Measurements from ENCODE around the gene LRRC61.

GRCh38 chr7:150334108-150334507 is 11.0 kb downstream of the LRRC61 start:
- TF ChIP-seq CTCF (tag by site-specific recombination; IDR thresholded peaks at IDR 0.05) (no peak), ZNF274 (IDR thresholded peaks at IDR 0.05; ENCODE audit: low read length) (no peak), ZNF274 (tag by site-specific recombination; IDR thresholded peaks at IDR 0.05; ENCODE audit: borderline replicate concordance) (no peak), ZNF214 (tag by site-specific recombination; IDR thresholded peaks at IDR 0.05; ENCODE audit: borderline replicate concordance) (no peak), ZNF10 (tag by site-specific recombination; IDR thresholded peaks at IDR 0.05) (no peak), INSM2 (tag by site-specific recombination; IDR thresholded peaks at IDR 0.05) (no peak), ZNF121 (tag by site-specific recombination; IDR thresholded peaks at IDR 0.05) (no peak), ZNF292 (tag by site-specific recombination; IDR thresholded peaks at IDR 0.05; ENCODE audit: borderline replicate concordance, low read depth) (no peak), HOXA7 (CRISPR knock-in tag; IDR thresholded peaks at IDR 0.05; ENCODE audit: borderline replicate concordance) (no peak), ZBTB1 (tag by site-specific recombination; IDR thresholded peaks at IDR 0.05) (no peak)
